Gastroesophageal sphincter (tissue), 3 donors: Measurements from ENCODE around the gene COL6A3.

Source experiments
- CTCF ChIP-seq, 4 experiments: fragments of 200-600 bp in 2 of 4; fragments of 450-650 bp in 2 of 4; sonication (generic) in 1 of 4; IDR thresholded peaks; one replicate each; pipeline ENCODE4 v1.5.1; 2017 to 2019; ENCODE audit warnings: antibody characterized with exemption in 4 of 4, mild to moderate bottlenecking in 2 of 4, moderate library complexity in 2 of 4
- EP300 ChIP-seq: sonication (generic); formaldehyde crosslinking; IDR thresholded peaks from one replicate; pipeline ENCODE4 v1.6.1; 2017; ENCODE audit warnings: antibody characterized with exemption, mild to moderate bottlenecking
- POLR2A ChIP-seq, 2 donors: fragments of 450-650 bp; IDR thresholded peaks; one replicate each; pipeline ENCODE4 v1.6.1; 2017; ENCODE audit warnings: antibody characterized with exemption in 2 of 2, mild to moderate bottlenecking in 2 of 2, moderate library complexity in 1 of 2
- POLR2AphosphoS5 ChIP-seq: sonication (generic); formaldehyde crosslinking; IDR thresholded peaks from one replicate; pipeline ENCODE4 v1.6.1; 2017; ENCODE audit warnings: antibody characterized with exemption

- TF ChIP-seq CTCF (IDR thresholded peaks at IDR 0.05), result no peak
- TF ChIP-seq POLR2AphosphoS5, result no peak
- TF ChIP-seq POLR2A (IDR thresholded peaks at IDR 0.05), result no peak
- no peak for TF ChIP-seq EP300
Measured at GRCh38 chr2:237393523-237393922, 20.4 kb downstream of the COL6A3 start.
